ENCODE data around the gene CCDC170.
"Not testable (repeated sequence)": the region's sequence is repeated elsewhere in the genome, so short reads cannot be mapped to it uniquely, and the experiment has no call there.

The CCDC170 gene

DNA sequence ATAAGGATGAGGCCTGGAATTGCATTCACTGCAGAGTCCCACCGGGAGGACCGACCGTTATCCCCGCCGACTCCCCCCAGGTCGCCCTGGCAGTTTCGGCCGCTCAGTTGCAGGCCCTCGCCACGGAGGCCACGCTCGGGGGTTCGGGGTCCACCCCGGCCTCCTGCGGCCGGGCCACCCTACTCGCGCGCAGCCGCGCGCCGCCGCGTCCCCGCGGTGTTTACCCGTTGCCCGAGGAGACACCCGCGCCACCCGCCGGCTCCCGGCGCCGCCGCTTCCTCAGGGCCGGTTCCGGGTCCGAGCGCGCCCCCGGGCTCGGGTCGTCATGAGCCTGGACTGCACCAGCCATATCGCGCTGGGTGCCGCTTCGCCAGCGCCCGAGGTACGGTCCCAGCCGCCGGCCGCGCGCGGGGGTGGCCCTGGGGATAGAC is at the start of gene CCDC170:
TSS of gene CCDC170 (plus strand) at position 214 of the 431 bp plus-strand sequence. CDS start at position 326, 112 bp downstream.
- DNase-seq (ENCODE audit: low read depth) = no peak

DNA sequence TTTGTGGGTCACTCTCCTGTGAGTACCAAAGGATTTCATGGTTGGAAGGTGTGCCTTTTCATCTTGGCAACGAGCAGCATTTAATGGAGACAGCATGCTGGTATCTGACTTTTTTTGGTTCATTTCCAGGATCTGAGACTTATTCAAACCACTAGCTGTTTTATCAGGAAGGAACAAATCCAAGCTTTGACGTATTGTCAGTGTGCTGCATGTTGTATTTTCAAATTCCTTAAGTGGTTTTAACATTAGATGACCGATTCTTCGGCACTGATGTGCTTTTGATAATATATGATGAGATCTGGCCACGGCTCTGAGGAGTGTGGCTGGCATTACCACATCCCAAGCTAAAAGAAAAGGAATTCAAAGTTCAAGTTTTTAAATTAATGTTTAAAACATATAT is 48.3 kb upstream of the CCDC170 start:
- no peak for DNase-seq (ENCODE audit: low read depth)

- DNase-seq (ENCODE audit: low read depth) = no peak
These were observed 46.6 kb upstream of the CCDC170 start for GRCh38 chr6:151447237-151447636.

DNA sequence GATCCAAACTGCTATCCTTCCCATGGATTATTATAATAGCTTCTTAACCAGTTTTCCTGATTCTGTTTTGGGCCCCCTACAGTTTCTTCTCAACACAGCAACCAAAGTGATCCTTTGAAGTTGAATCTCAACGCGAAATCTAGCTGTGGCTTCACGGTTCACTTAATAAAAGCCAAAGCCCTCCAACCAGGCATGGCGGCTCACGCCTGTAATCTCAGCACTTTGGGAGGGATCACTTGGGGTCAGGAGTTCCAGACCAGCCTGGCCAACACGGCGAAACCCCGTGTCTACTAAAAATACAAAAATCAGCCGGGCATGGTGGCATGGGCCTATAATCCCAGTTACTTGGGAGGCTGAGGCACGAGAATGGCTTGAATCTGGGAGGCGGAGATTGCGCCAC is 45.2 kb upstream of the CCDC170 start:
- DNase-seq (ENCODE audit: low read depth) = no peak

DNA sequence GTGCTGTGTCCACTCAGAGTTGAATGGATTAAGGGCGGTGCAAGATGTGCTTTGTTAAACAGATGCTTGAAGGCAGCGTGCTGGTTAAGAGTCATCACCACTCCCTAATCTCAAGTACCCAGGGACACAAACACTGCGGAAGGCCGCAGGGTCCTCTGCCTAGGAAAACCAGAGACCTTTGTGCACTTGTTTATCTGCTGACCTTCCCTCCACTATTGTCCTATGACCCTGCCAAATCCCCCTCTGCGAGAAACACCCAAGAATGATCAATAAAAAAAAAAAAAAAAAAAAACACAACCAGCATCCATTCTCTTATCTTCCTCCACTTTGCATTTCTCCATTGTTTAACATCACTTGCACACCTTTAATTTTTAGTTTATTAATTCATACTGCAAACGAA is 42.9 kb upstream of the CCDC170 start:
- DNase-seq (ENCODE audit: low read depth) = not testable (repeated sequence)

DNA sequence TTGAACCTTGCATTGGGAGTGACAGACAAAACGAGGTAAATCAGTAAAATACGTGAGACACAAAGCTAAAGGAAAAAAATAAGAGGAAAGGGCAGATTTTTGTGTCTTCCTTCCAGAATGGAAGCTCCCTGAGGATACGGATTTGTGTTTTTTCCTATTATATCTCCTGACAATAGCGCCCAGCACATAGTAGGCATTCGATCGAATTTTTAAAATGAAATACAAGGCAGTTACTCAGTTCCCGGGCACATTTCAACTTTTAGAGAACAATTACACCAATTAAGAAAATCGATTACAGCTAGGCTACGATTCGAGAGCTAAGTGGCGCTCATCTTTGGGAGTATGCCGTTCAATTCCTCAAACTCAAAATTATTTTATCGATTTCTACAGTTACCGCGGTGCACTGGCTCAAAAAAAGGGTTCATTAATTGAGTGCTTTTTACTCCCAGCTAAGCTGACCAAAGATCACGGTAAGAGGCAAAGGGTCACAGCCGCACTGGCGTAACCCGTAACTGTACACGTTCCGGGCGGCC is 42.3 kb upstream of the CCDC170 start:
- DNase-seq (ENCODE audit: low read depth) = no peak

DNA sequence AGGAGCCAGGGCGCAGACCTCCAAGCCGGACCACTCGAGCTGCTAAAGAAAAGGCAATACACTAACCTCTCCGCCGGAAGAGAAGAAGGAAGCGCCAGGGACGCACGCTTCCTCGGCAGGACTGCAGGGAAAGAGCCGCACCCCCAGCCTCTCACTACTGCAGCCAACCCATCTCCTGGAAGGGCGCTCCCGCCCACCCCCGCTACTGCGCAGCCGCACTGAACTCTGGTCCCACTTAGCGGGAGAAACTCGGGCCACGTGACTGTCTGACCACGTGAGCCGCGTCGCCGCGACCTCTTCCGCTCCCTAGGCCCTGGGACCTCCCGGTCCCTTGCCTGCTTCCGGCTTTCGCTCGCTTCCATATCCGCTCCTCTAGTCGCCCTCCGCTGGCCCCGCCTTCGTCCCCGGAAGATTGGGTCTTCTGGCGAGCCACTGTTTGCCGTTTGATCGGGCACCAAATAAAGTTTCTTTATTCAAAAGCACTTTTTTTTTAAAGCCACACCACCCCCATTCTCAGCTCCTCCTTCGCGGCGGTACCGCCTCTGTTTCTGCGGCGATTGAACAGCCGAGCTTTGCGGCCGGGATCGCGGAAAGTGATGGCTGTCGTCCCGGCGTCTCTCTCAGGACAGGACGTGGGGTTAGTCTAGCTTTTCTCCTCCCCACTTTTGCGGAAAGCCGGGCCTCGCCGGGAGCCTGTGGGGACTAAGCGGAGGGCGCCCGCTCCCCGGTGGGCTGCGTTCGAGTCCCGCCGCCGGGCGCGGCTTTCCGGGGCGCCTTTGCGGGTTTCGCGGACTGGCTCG is 41.7 kb upstream of the CCDC170 start, which contains the start of gene RMND1:
TSS of gene RMND1 (minus strand) at position 177 of the 800 bp plus-strand sequence. CDS start 6,315 bp downstream, outside the sequence.
- peak; percentile 97 for DNase-seq (ENCODE audit: low read depth)

DNA sequence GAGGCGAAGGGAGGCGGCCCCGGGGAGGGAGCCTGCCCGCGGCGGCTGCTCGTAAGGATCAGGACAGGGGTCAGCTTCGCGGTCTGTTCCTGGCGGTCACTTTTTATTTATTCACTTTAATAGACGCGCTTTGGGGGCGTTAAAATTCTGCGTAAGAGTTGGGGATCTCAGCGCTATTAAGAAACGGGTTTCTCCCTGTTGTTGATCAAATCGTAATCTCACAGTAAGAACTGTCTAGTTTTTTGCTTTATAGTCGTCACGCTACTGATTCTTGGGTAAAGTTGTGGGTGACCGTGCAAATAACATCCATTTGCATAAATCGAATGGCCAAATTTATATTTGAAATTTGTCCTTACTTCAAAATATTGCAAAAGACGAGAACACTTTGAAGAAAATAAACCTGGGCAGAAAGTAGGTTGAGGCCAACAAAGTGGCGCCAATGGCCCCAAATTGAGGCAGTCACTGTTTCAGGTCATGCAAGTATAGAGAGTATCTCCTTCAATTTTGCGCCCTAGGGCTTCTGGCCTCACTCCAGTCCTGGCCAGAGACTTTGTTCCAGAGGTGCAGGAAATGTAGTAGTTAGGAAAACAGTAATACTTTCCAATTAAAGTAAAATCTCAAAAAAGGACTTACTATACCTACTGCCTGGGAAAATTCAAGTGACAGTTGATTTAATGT is 40.9 kb upstream of the CCDC170 start:
- DNase-seq (ENCODE audit: low read depth) = no peak

DNA sequence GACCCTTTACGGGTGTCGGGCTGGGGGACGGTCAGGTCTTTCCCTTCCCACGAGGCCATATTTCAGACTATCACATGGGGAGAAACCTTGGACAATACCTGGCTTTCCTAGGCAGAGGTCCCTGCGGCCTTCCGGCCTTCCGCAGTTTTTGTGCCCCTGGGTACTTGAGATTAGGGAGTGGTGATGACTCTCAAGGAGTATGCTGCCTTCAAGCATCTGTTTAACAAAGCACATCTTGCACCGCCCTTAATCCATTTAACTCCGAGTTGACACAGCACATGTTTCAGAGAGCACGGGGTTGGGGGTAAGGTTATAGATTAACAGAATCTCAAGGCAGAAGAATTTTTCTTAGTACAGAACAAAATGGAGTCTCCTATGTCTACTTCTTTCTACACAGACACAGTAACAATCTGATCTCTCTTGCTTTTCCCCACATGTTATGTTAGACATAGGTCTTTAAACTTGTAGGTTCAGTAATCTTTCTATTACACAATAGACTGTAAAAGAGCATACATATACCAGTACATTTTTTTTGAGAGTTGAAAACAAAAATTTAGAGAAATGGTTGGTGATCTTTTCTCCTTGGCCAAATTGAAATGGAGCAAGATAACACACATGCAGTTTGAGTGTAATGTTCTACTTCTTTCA is 37.9 kb upstream of the CCDC170 start:
- not testable (repeated sequence) for DNase-seq (ENCODE audit: low read depth)

GRCh38 chr6:151461673-151462072 is 32.1 kb upstream of the CCDC170 start:
- DNase-seq (ENCODE audit: low read depth) = no peak

GRCh38 chr6:151464702-151465101 is 29.1 kb upstream of the CCDC170 start:
- no peak for DNase-seq (ENCODE audit: low read depth)

DNA sequence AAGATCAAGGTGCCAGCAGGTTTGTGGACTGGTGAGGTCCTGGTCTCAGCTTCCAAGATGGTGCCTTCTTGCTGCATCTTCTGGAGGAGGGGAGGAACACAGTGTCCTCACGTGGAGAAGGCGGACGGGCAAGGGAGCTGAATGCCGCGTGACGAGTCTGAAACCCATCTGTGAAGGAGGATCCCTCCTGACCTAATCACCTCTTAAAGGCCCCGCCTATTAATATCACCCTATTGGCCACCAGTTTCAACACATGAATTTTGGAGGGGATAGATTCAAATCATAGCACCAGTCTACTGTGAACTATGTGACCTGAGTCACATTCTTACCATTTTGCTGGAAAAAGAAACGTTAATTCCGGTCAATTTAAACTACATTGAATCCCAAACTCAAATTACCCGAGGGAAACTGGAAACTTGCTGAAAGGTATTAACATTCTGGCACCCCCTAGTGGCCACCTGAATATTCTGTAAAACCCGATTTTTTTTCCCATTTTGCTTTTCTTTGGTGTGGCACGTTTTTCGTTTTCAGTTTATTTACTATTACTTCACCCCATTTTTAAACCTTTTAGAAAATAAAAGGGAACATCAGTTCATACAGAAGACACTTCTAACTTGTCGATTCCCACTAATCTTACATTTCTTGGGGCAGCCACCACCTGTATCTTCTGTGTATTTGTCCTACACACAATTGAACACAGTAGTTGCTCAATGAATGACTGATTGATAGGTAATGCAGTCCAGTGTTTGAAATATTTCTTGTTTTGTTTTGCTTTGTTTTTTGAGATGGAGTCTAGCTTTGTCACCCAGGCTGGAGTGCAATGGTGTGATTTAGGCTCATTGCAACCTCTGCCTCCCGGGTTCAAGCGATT is 17.9 kb upstream of the CCDC170 start:
- no peak for DNase-seq (ENCODE audit: low read depth)

DNA sequence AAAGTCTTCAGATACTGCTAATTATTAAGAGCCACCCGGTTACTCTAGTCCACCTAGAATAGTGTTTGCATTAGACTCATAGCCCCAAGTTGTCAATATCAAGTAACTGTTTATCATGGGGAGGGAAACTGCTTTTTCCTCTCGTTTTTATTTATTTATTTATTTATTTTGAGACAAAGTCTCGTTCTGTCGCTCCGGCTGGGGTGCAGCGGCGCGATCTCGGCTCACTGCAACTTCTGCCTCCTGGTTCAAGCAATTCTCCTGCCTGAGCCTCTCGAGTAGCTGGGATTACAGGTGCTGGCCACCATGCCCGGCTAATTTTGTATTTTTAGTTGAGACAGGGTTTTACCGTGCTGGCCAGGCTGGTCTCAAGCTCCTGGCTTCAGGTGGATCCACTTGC is 16.1 kb upstream of the CCDC170 start:
- DNase-seq (ENCODE audit: low read depth) = no peak

DNA sequence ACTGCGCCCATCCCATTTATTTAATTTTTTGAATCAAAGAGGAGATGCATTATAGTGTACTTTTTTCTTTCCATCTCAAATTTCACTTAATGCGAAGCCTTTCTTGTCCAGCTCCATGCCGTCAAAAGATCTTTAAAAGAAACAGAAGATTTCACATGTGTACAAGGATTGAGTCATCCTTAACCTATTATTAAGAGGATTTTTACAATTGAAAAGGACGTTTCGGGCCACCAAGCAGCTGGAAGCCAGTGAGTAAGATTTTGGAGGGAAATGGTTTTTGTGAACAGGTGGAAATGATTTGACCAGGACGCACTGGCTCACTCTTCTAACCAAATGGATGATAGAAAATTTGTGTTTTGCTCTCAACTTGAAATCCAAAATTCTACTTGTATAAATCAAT is 15.1 kb upstream of the CCDC170 start:
- no peak for DNase-seq (ENCODE audit: low read depth)

- no peak for DNase-seq (ENCODE audit: low read depth)
These were observed 12.0 kb upstream of the CCDC170 start for GRCh38 chr6:151481786-151482185.

GRCh38 chr6:151482290-151482689 is 11.5 kb upstream of the CCDC170 start:
- DNase-seq (ENCODE audit: low read depth) = no peak

GRCh38 chr6:151483994-151484393 is 9.8 kb upstream of the CCDC170 start:
- DNase-seq (ENCODE audit: low read depth) = no peak

DNA sequence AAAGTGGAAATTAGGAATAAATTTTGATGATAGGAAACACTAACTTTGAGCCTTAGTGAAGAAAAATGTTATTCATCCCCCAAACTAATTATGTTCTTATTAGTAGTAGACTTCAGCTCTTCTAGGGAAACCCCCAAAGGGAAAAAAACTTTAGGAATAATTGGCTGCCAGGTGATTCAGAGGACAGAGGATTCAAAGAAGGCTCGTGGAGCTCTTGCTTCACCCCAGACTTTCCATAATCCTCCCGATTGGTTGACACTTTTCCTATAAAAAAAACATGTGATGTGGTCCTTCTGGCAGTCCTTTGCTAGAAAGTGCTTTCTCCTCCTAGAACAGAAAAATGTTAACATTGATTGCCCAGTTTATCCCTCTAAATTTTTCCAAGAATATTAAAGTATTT is 5.6 kb upstream of the CCDC170 start:
- no peak for DNase-seq (ENCODE audit: low read depth)

GRCh38 chr6:151490996-151491395 is 2.8 kb upstream of the CCDC170 start:
- DNase-seq (ENCODE audit: low read depth) = no peak

DNA sequence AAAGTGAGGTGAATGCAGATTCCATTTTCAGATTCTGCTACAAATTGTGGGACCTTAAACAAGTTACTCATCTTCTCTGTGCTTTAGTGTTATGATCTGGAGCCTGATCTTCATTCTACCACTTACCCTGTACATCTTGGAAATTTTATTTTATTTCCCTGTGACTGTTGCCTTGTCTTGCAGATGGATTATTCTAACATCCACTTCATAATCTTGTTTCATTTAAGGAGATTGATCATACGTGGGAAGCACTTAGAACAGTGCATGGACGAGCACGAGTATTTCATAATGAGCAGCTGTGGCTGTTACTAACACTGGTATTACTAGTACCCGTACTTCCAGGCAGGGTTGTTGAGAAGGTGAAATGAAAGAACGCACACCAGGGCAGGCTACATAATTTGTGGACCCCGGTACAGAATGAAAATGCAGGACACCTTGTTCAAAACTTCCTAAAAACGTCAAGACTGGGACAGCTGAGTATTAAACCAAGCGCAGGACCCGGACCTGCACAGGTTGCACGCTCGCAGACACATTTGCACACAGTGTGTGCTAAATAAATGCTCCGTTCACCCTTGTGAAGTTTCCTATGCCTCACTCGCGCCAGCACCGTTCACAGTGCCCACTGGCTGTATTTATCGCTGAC is 535 bp upstream of the CCDC170 start:
- no peak for DNase-seq (ENCODE audit: low read depth)

All from stimulated activated CD8-positive, alpha-beta memory T cell treated with anti-CD3 and anti-CD28 coated beads, Interleukin-12 subunit alpha, Interleukin-12 subunit beta, amount 100 ng/mL, for 4 hours (primary cell).